HCT116 (cell line): ENCODE data around the gene PLS3. TPM values are rescaled to one million over a fixed set of nuclear protein-coding genes. Genes with fewer than 3 reads are reported as not detected.

Experiments
- ATAC-seq: fragments of 200-7000 bp; cut with Tn5 transposase; 2 replicates; pipeline ENCODE4 v1.9.1; 2020; ENCODE audit warnings: mild to moderate bottlenecking, moderate library complexity
- BruUV-seq: library from RNA; stranded (reverse); fragments of 400-500 nt; replicated peaks from 2 replicates; lab custom pipeline; 2021; lab: Mats Ljungman, UMichigan
- CTCF ChIA-PET: fragments of 300-600 bp; sonication (Branson Sonifier 250); formaldehyde crosslinking; loops from one replicate; lab custom pipeline; 2021; ENCODE audit warnings: antibody characterized with exemption; lab: Charles Lee
- POLR2A ChIA-PET: fragments of 300-600, 350-600 bp; sonication (Branson Sonifier 250); formaldehyde crosslinking; loops from one replicate; lab custom pipeline; 2021; ENCODE audit warnings: antibody characterized with exemption; lab: Charles Lee
- RAD21 ChIA-PET, 2 experiments: fragments of 300-600 bp; sonication (Branson Sonifier 250); formaldehyde crosslinking; loops; one replicate each; lab custom pipeline; 2023; ENCODE audit warnings: low total read pairs in 2 of 2; ENCODE audit not compliant: uncharacterized antibody in 2 of 2, unreplicated experiment in 2 of 2, low non-redundant PET in 1 of 2; lab: Charles Lee
- DNase-seq: peaks from one replicate; pipeline ENCODE4 v3.0.0-alpha.2; 2010; ENCODE audit warnings: low read depth, low spot score
- H2AFZ ChIP-seq: fragments of 200-600 bp; shearing (Covaris generic), sonication (generic); 2 replicates; pipeline ENCODE4 v1.6.1; 2017; ENCODE audit warnings: low read depth, mixed run types, mixed read lengths, antibody characterized with exemption, low read length; ENCODE audit not compliant: poor library complexity, severe bottlenecking
- H3K27ac ChIP-seq: 2 replicates; pipeline ENCODE4 v1.5.1; 2012; ENCODE audit warnings: low read depth, low read length
- H3K27me3 ChIP-seq: fragments of 200-600 bp; sonication (generic); 2 replicates; pipeline ENCODE4 v1.6.1; 2016; ENCODE audit warnings: mixed run types, low read length, mixed read lengths; ENCODE audit not compliant: insufficient read depth
- H3K36me3 ChIP-seq, 2 experiments: fragments of 200-500 bp in 1 of 2; fragments of 200-600 bp in 1 of 2; sonication (Bioruptor generic) in 1 of 2; sonication (generic) in 1 of 2; 2 replicates each; pipeline versions ENCODE4 v1.5.1 to v1.6.1; 2014 to 2016; ENCODE audit warnings: low read length in 2 of 2, inconsistent platforms in 1 of 2, mixed read lengths in 1 of 2, mixed run types in 1 of 2; ENCODE audit not compliant: insufficient read depth in 2 of 2, control insufficient read depth in 1 of 2
- H3K4me1 ChIP-seq, 2 experiments: fragments of 200-600 bp in 1 of 2; sonication (generic) in 1 of 2; 2 replicates each; pipeline versions ENCODE4 v1.5.1 to v1.6.1; 2012 to 2017; ENCODE audit warnings: low read length in 2 of 2, inconsistent platforms in 1 of 2, mild to moderate bottlenecking in 1 of 2, mixed read lengths in 1 of 2, mixed run types in 1 of 2, moderate library complexity in 1 of 2; ENCODE audit not compliant: insufficient read depth in 2 of 2, control insufficient read depth in 1 of 2
- H3K4me2 ChIP-seq: fragments of 200-600 bp; sonication (generic); 2 replicates; pipeline ENCODE4 v1.6.1; 2017; ENCODE audit warnings: mixed run types, low read length, mixed read lengths
- H3K4me3 ChIP-seq, 2 experiments: fragments of 200-600 bp in 1 of 2; sonication (generic) in 1 of 2; replicated peaks in 1 of 2; 2 replicates each; pipeline ENCODE4 v1.5.1; 2011 to 2016; ENCODE audit warnings: low read length in 2 of 2, control low read depth in 1 of 2, low read depth in 1 of 2, mild to moderate bottlenecking in 1 of 2, mixed read lengths in 1 of 2, mixed run types in 1 of 2
- H3K79me2 ChIP-seq: fragments of 200-600 bp; sonication (generic); 2 replicates; pipeline ENCODE4 v1.6.1; 2017; ENCODE audit warnings: mild to moderate bottlenecking, mixed run types, low read length, moderate library complexity, mixed read lengths; ENCODE audit not compliant: insufficient read depth
- H3K9ac ChIP-seq: fragments of 200-600 bp; sonication (generic); 2 replicates; pipeline ENCODE4 v1.6.1; 2016; ENCODE audit warnings: low read length, mixed read lengths
- H3K9me2 ChIP-seq: fragments of 200-600 bp; sonication (generic), shearing (Covaris generic); 2 replicates; pipeline ENCODE4 v1.6.1; 2017; ENCODE audit warnings: mixed run types, mild to moderate bottlenecking, moderate library complexity; ENCODE audit not compliant: insufficient read depth
- H3K9me3 ChIP-seq, 2 experiments: fragments of 200-500 bp in 1 of 2; fragments of 200-600 bp in 1 of 2; sonication (Bioruptor generic) in 1 of 2; sonication (generic) in 1 of 2; 2 replicates each; pipeline ENCODE4 v1.6.1; 2014 to 2017; ENCODE audit warnings: low read length in 2 of 2, mixed read lengths in 2 of 2, inconsistent platforms in 1 of 2, low read depth in 1 of 2, mild to moderate bottlenecking in 1 of 2, mixed run types in 1 of 2, moderate library complexity in 1 of 2; ENCODE audit not compliant: control insufficient read depth in 1 of 2, insufficient read depth in 1 of 2
- H4K20me1 ChIP-seq: fragments of 200-600 bp; sonication (generic), shearing (Covaris generic); 2 replicates; pipeline ENCODE4 v1.6.1; 2017; ENCODE audit warnings: mixed run types, mild to moderate bottlenecking, moderate library complexity; ENCODE audit not compliant: insufficient read depth
- EZH2phosphoT487 ChIP-seq: fragments of 200-600 bp; IDR thresholded peaks from 2 replicates; pipeline ENCODE4 v1.6.1; 2018; ENCODE audit warnings: antibody characterized with exemption, borderline replicate concordance
- FOSL1 ChIP-seq: IDR thresholded peaks from 2 replicates; pipeline ENCODE4 v1.6.1; 2012; ENCODE audit warnings: low read depth
- JUND ChIP-seq: IDR thresholded peaks from 2 replicates; pipeline ENCODE4 v1.6.1; 2012
- POLR2AphosphoS5 ChIP-seq: IDR thresholded peaks from 2 replicates; pipeline ENCODE4 v1.6.1; 2011; ENCODE audit warnings: mild to moderate bottlenecking, low read depth, low read length, moderate library complexity
- RAD21 ChIP-seq: IDR thresholded peaks from 2 replicates; pipeline ENCODE4 v1.6.1; 2012; ENCODE audit warnings: low read depth, mild to moderate bottlenecking
- SP1 ChIP-seq: IDR thresholded peaks from 2 replicates; pipeline ENCODE4 v1.6.1; 2012; ENCODE audit warnings: low read depth
- TCF7L2 ChIP-seq: IDR thresholded peaks from 2 replicates; pipeline ENCODE4 v1.7.0; 2011; ENCODE audit warnings: borderline replicate concordance, inconsistent platforms; ENCODE audit not compliant: insufficient read depth, insufficient read length; ENCODE audit errors: extremely low read depth
- intact Hi-C: fragments of 100-400 bp; cut with micrococcal nuclease; formaldehyde crosslinking; loops from 2 replicates; pipeline ENCODE4 v1.10.0; 2022
- total RNA-seq: library from RNA; stranded (reverse); gene quantifications from one replicate; pipeline ENCODE4 v1.2.1, GENCODE V29; 2021; ENCODE audit not compliant: unreplicated experiment
- TF ChIP-seq, protein P1 (sequence below): IDR thresholded peaks from 2 replicates; pipeline ENCODE4 v1.6.1; 2011; ENCODE audit warnings: mild to moderate bottlenecking, low read length, moderate library complexity; ENCODE audit not compliant: insufficient replicate concordance; ENCODE audit errors: extremely low read depth
- TF ChIP-seq, protein P2 (sequence below), 3 experiments: fragments of 200-600 bp in 1 of 3; sonication (generic) in 1 of 3; IDR thresholded peaks in 2 of 3; conservative IDR thresholded peaks in 1 of 3; 2 replicates each; pipeline ENCODE4 v1.5.1; 2012 to 2017; ENCODE audit warnings: low read depth in 2 of 3, low read length in 2 of 3, antibody characterized with exemption in 1 of 3, borderline replicate concordance in 1 of 3, control low read depth in 1 of 3, mild to moderate bottlenecking in 1 of 3, mixed read lengths in 1 of 3, mixed run types in 1 of 3, moderate library complexity in 1 of 3; ENCODE audit not compliant: insufficient read depth in 1 of 3
- TF ChIP-seq, protein P3 (sequence below): IDR thresholded peaks from 2 replicates; pipeline ENCODE4 v1.6.1; 2012; ENCODE audit warnings: low read depth
- TF ChIP-seq, protein P4 (sequence below): IDR thresholded peaks from 2 replicates; pipeline ENCODE4 v1.6.1; 2012

The PLS3 gene
- total RNA-seq, 1 experiment from 2014 or later = 50.8 TPM

DNA sequence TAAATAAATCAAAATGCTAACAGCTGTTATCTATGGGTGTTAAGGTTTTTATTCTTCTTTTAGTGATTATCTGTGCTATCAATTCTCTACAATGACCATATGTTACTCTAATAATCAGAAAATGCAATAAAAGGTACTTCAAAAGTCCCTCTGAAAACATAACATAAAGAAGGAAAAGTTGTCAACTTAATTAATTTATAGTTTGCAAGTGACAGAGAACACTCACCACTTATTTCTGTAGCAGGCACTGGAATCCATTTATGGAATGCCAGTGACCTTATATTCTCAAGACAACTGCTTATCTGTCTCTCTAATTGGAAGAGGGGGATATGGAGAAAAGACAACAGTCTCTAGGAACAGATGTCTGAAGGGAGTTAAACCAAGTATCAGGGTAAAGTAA, 25.6 kb upstream of the PLS3 start:
- H4K20me1 ChIP-seq = no peaks in the 10 kb centered on the region
- no peak overlapping the region for H3K9ac ChIP-seq
- no peak overlapping the region for H3K27ac ChIP-seq
- no peaks in the 10 kb centered on the region for H3K9me3 ChIP-seq
- H3K27me3 ChIP-seq = no peaks in the 10 kb centered on the region
- no peak overlapping the region for H2AFZ ChIP-seq
- H3K9me2 ChIP-seq = no peaks in the 10 kb centered on the region
- intact Hi-C loops = no loop called here
- TF ChIP-seq POLR2AphosphoS5 (no peak), EZH2phosphoT487 (no peak), TCF7L2 (no peak), SP1 (no peak), JUND (no peak), FOSL1 (no peak), RAD21 (no peak)
- TF ChIP-seq, protein P1, sequence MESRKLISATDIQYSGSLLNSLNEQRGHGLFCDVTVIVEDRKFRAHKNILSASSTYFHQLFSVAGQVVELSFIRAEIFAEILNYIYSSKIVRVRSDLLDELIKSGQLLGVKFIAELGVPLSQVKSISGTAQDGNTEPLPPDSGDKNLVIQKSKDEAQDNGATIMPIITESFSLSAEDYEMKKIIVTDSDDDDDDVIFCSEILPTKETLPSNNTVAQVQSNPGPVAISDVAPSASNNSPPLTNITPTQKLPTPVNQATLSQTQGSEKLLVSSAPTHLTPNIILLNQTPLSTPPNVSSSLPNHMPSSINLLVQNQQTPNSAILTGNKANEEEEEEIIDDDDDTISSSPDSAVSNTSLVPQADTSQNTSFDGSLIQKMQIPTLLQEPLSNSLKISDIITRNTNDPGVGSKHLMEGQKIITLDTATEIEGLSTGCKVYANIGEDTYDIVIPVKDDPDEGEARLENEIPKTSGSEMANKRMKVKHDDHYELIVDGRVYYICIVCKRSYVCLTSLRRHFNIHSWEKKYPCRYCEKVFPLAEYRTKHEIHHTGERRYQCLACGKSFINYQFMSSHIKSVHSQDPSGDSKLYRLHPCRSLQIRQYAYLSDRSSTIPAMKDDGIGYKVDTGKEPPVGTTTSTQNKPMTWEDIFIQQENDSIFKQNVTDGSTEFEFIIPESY = no peak
- TF ChIP-seq, protein P2, sequence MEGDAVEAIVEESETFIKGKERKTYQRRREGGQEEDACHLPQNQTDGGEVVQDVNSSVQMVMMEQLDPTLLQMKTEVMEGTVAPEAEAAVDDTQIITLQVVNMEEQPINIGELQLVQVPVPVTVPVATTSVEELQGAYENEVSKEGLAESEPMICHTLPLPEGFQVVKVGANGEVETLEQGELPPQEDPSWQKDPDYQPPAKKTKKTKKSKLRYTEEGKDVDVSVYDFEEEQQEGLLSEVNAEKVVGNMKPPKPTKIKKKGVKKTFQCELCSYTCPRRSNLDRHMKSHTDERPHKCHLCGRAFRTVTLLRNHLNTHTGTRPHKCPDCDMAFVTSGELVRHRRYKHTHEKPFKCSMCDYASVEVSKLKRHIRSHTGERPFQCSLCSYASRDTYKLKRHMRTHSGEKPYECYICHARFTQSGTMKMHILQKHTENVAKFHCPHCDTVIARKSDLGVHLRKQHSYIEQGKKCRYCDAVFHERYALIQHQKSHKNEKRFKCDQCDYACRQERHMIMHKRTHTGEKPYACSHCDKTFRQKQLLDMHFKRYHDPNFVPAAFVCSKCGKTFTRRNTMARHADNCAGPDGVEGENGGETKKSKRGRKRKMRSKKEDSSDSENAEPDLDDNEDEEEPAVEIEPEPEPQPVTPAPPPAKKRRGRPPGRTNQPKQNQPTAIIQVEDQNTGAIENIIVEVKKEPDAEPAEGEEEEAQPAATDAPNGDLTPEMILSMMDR (IDR thresholded peaks at IDR 0.05 in 2 of 3, conservative IDR thresholded peaks at IDR 0.05 in 1 of 3; ENCODE audit: borderline replicate concordance in 1 of 3, insufficient read depth in 1 of 3, low read depth in 2 of 3, low read length in 2 of 3) = no peak
- TF ChIP-seq, protein P3, sequence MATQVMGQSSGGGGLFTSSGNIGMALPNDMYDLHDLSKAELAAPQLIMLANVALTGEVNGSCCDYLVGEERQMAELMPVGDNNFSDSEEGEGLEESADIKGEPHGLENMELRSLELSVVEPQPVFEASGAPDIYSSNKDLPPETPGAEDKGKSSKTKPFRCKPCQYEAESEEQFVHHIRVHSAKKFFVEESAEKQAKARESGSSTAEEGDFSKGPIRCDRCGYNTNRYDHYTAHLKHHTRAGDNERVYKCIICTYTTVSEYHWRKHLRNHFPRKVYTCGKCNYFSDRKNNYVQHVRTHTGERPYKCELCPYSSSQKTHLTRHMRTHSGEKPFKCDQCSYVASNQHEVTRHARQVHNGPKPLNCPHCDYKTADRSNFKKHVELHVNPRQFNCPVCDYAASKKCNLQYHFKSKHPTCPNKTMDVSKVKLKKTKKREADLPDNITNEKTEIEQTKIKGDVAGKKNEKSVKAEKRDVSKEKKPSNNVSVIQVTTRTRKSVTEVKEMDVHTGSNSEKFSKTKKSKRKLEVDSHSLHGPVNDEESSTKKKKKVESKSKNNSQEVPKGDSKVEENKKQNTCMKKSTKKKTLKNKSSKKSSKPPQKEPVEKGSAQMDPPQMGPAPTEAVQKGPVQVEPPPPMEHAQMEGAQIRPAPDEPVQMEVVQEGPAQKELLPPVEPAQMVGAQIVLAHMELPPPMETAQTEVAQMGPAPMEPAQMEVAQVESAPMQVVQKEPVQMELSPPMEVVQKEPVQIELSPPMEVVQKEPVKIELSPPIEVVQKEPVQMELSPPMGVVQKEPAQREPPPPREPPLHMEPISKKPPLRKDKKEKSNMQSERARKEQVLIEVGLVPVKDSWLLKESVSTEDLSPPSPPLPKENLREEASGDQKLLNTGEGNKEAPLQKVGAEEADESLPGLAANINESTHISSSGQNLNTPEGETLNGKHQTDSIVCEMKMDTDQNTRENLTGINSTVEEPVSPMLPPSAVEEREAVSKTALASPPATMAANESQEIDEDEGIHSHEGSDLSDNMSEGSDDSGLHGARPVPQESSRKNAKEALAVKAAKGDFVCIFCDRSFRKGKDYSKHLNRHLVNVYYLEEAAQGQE = no peak
- TF ChIP-seq, protein P4, sequence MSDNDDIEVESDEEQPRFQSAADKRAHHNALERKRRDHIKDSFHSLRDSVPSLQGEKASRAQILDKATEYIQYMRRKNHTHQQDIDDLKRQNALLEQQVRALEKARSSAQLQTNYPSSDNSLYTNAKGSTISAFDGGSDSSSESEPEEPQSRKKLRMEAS = no peak
- H3K4me3 ChIP-seq = no peak overlapping the region
- BruUV-seq = no TSS peak
- POLR2A ChIA-PET = no interaction called here
- CTCF ChIA-PET = no interaction called here
- ATAC-seq (no peak), DNase-seq (no peak)
- no peaks in the 10 kb centered on the region for H3K79me2 ChIP-seq
- no peaks in the 10 kb centered on the region for H3K36me3 ChIP-seq
- H3K4me1 ChIP-seq = no peaks in the 10 kb centered on the region
- RAD21 ChIA-PET = no interaction called here
- H3K4me2 ChIP-seq = no peak overlapping the region
